SU-DHL-6 (cell line): Measurements from ENCODE around the gene IGF1.
"Not testable (repeated sequence)": the region's sequence is repeated elsewhere in the genome, so short reads cannot be mapped to it uniquely, and the experiment has no call there.

Experiments used
- H2AFZ ChIP-seq: fragments of 200-600 bp; sonication (generic); 2 replicates; pipeline ENCODE4 v1.6.1; 2014; ENCODE audit warnings: low read depth, mild to moderate bottlenecking, moderate library complexity, mixed read lengths, antibody characterized with exemption, low read length; ENCODE audit not compliant: severe bottlenecking
- H3F3A ChIP-seq: fragments of 200-600 bp; shearing (Covaris generic); 2 replicates; pipeline ENCODE4 v1.6.0; 2016; ENCODE audit warnings: antibody characterized with exemption, mild to moderate bottlenecking; ENCODE audit not compliant: insufficient read depth
- H3K27ac ChIP-seq: fragments of 200-600 bp; sonication (generic); 2 replicates; pipeline ENCODE4 v1.5.1; 2016; ENCODE audit warnings: low read depth, mild to moderate bottlenecking, low read length, moderate library complexity, mixed read lengths
- H3K27me3 ChIP-seq: fragments of 200-600 bp; sonication (generic), shearing (Covaris generic); 2 replicates; pipeline ENCODE4 v1.6.0; 2014; ENCODE audit warnings: mild to moderate bottlenecking, low read length
- H3K36me3 ChIP-seq: fragments of 200-600 bp; sonication (generic); 2 replicates; pipeline ENCODE4 v1.6.1; 2014; ENCODE audit warnings: mild to moderate bottlenecking, low read length, mixed read lengths
- H3K4me2 ChIP-seq: fragments of 300-600, 200-600 bp; shearing (Covaris generic), sonication (generic); 2 replicates; pipeline ENCODE4 v1.6.0; 2014; ENCODE audit warnings: low read length, low read depth, mild to moderate bottlenecking; ENCODE audit not compliant: poor library complexity, severe bottlenecking
- H3K4me3 ChIP-seq: fragments of 200-600 bp; sonication (generic); 2 replicates; pipeline ENCODE4 v1.5.1; 2014; ENCODE audit warnings: antibody characterized with exemption, low read length, mild to moderate bottlenecking, mixed read lengths; ENCODE audit not compliant: insufficient read depth, poor library complexity, severe bottlenecking
- H3K79me2 ChIP-seq: fragments of 200-600 bp; sonication (generic); 2 replicates; pipeline ENCODE4 v1.6.1; 2014; ENCODE audit warnings: mild to moderate bottlenecking, low read length, moderate library complexity; ENCODE audit not compliant: insufficient read depth
- H3K9ac ChIP-seq: fragments of 200-600 bp; sonication (generic); 2 replicates; pipeline ENCODE4 v1.7.0; 2014; ENCODE audit warnings: mild to moderate bottlenecking, low read length
- H3K9me2 ChIP-seq: fragments of 200-600 bp; sonication (generic); replicated peaks from 2 replicates; pipeline ENCODE4 v1.6.1; 2014; ENCODE audit warnings: low read length; ENCODE audit not compliant: insufficient read depth
- H3K9me3 ChIP-seq: fragments of 200-600 bp; sonication (generic); 2 replicates; pipeline ENCODE4 v1.6.1; 2014; ENCODE audit warnings: low read length, mixed read lengths; ENCODE audit not compliant: insufficient read depth
- H4K20me1 ChIP-seq: fragments of 200-600 bp; sonication (generic); 2 replicates; pipeline ENCODE4 v1.6.1; 2014; ENCODE audit warnings: low read depth, mild to moderate bottlenecking, antibody characterized with exemption, low read length, moderate library complexity, mixed read lengths
- CTCF ChIP-seq: fragments of 200-600 bp; sonication (generic); IDR thresholded peaks from one replicate; pipeline ENCODE4 v1.5.1; 2017; ENCODE audit warnings: antibody characterized with exemption, mild to moderate bottlenecking, low read length, moderate library complexity; ENCODE audit not compliant: insufficient read depth, poor library complexity, severe bottlenecking
- EZH2phosphoT487 ChIP-seq: fragments of 200-600 bp; sonication (generic), shearing (Covaris generic); conservative IDR thresholded peaks from 2 replicates; pipeline ENCODE4 v1.6.1; 2018; ENCODE audit warnings: mild to moderate bottlenecking, antibody characterized with exemption, low read length, moderate library complexity, mixed read lengths

The IGF1 gene

GRCh38 chr12:102365365-102365764, 115.0 kb downstream of the IGF1 start:
- Histone ChIP-seq H3K4me2 (no peak overlapping the region), H3K9me2 (no peaks in the 10 kb centered on the region), H3K9me3 (0 out of 2 replicates have a peak, but pooled peaks cover 3% of the 10 kb centered on the region), H4K20me1 (no peaks in the 10 kb centered on the region), H2AFZ (no peak overlapping the region), H3K36me3 (no peaks in the 10 kb centered on the region), H3K9ac (no peak overlapping the region), H3F3A (no peaks in the 10 kb centered on the region), H3K79me2 (no peaks in the 10 kb centered on the region), H3K27ac (no peak overlapping the region), H3K4me3 (no peak overlapping the region), H3K27me3 (no peaks in the 10 kb centered on the region)
- TF ChIP-seq CTCF: no peak

DNA sequence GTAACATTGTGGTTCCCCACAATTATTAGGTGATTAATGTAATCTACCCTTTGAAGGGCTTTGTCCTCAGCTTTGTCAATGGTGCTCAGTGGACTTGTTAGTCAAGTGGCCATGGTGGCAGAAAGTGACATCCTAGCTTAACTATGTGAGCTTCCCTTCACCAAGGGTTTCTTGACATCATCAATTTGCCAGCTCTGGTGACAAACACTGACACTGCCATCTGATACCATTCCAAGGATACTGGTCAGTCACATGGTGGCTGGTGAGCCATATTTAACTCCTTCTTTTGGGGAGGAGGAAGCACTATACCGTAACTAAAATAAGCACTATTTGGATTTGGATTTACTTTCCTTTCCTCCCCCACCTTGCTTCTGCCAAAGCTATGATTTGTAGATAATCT, 115.7 kb downstream of the IGF1 start:
- Histone ChIP-seq H3K27ac (no peak overlapping the region), H2AFZ (no peak overlapping the region), H3K9me3 (0 out of 2 replicates have a peak, but pooled peaks cover 3% of the 10 kb centered on the region), H3K4me2 (no peak overlapping the region), H3F3A (no peaks in the 10 kb centered on the region), H3K4me3 (no peak overlapping the region), H3K36me3 (no peaks in the 10 kb centered on the region), H3K9me2 (no peaks in the 10 kb centered on the region), H3K9ac (no peak overlapping the region), H3K27me3 (no peaks in the 10 kb centered on the region), H4K20me1 (no peaks in the 10 kb centered on the region), H3K79me2 (no peaks in the 10 kb centered on the region)
- TF ChIP-seq EZH2phosphoT487 (no peak), CTCF (no peak)

- no peaks in the 10 kb centered on the region for H3K9me3 ChIP-seq
Measured at GRCh38 chr12:102356690-102357089, 123.7 kb downstream of the IGF1 start.

DNA sequence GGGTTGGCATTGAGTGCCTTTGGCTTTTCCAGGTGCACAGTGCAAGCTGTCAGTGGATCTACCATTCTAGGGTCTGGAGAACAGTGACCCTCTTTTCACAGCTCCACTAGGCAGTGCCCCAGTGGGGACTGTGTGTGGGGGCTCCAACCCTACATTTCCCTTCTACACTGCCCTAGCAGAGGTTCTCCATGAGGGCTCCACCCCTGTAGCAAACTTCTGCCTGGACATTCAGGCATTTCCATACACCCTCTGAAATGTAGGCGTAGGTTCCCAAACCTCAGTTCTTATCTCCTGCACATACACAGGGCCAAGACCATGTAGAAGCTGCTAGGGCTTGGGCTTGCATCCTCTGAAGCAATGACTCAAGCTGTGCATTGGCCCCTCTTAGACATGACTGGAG, 126.1 kb downstream of the IGF1 start:
- not testable (repeated sequence) for H3K36me3 ChIP-seq, H3K4me2 ChIP-seq, H3K9me3 ChIP-seq, H3K27ac ChIP-seq, H2AFZ ChIP-seq, H3K27me3 ChIP-seq, H3K4me3 ChIP-seq, H3F3A ChIP-seq, H3K9me2 ChIP-seq, H3K9ac ChIP-seq, H4K20me1 ChIP-seq, H3K79me2 ChIP-seq

More at GRCh38 chr12:102356690-102357089, 123.7 kb downstream of the IGF1 start:
- Histone ChIP-seq H3K4me2 (no peak overlapping the region), H3K9ac (no peak overlapping the region), H3K27me3 (no peaks in the 10 kb centered on the region), H3F3A (no peaks in the 10 kb centered on the region), H4K20me1 (no peaks in the 10 kb centered on the region), H3K4me3 (no peak overlapping the region), H3K27ac (no peak overlapping the region), H3K36me3 (no peaks in the 10 kb centered on the region), H3K9me2 (no peaks in the 10 kb centered on the region), H3K79me2 (no peaks in the 10 kb centered on the region), H2AFZ (no peak overlapping the region)
- no peak for TF ChIP-seq EZH2phosphoT487
- TF ChIP-seq CTCF: no peak
